ENCODE results near the gene SPON1. TPM values are rescaled to one million over a fixed set of nuclear protein-coding genes. Genes with fewer than 3 reads are reported as not detected.

SPON1 gene
- total RNA-seq, 1 experiment from 2014 or later = 6.4 TPM

DNA sequence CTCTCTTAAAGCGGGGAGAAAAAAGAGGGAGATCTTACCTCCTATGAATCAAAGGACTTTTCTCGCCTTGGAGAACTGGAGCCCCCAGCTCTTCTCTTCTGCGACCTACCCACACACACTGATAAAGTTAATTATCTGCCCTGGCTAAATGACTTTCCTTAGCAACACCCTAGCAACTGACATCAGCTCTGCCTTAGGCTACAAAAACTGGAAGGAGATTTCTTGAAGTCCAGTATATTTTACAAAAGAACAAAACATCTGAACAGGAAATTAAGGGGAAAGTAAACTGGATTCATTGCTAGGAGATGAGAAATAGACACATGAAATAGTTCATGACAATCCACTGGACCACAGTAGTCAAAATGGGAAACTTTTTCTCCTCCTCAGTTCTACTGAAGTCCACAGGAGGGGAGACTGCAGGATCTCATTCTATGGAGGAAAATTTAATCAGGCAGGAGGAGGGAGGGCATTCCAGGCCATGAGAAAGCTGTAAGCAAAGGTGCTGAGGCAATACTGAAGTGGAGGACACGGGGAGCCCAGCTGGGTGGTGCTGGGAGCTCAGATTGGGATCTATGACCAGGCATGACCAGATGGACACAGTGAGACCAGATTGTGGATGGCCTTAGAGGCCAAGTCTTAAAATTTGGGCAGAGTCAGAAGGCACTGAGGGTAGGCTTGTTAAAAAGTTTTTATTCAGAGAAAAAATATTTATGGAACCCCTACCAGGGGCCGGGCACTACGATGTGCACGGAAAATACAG, 3.7 kb upstream of the SPON1 start:
- TF ChIP-seq FOXP1 (CRISPR knock-in tag; IDR thresholded peaks at IDR 0.05; ENCODE audit: borderline replicate concordance) = no peak
- no peak for TF ChIP-seq ESRRA (CRISPR knock-in tag; IDR thresholded peaks at IDR 0.05; ENCODE audit: borderline replicate concordance)
- TF ChIP-seq IRF2 (CRISPR knock-in tag; IDR thresholded peaks at IDR 0.05; ENCODE audit: borderline replicate concordance, low read depth) = no peak
- TF ChIP-seq TCF7 (CRISPR knock-in tag; IDR thresholded peaks at IDR 0.05; ENCODE audit: low read depth) = no peak
- TF ChIP-seq TEAD4 (CRISPR knock-in tag; IDR thresholded peaks at IDR 0.05) = no peak
- TF ChIP-seq, protein P1, sequence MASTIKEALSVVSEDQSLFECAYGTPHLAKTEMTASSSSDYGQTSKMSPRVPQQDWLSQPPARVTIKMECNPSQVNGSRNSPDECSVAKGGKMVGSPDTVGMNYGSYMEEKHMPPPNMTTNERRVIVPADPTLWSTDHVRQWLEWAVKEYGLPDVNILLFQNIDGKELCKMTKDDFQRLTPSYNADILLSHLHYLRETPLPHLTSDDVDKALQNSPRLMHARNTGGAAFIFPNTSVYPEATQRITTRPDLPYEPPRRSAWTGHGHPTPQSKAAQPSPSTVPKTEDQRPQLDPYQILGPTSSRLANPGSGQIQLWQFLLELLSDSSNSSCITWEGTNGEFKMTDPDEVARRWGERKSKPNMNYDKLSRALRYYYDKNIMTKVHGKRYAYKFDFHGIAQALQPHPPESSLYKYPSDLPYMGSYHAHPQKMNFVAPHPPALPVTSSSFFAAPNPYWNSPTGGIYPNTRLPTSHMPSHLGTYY (CRISPR knock-in tag; IDR thresholded peaks at IDR 0.05) = no peak
- ATAC-seq = no peak
- Mint-ChIP-seq H3K4me3 (no peak overlapping the region), H3K27ac (no peak overlapping the region), H3K4me1 (peaks cover 6% of the 10 kb centered on the region), H3K36me3 (no peaks in the 10 kb centered on the region), H3K27me3 (ENCODE audit: low read depth) (peaks cover 52% of the 10 kb centered on the region), H3K9me3 (no peaks in the 10 kb centered on the region)
- ChIA-PET CTCF (no interaction called here), POLR2A (no interaction called here)
- DNase-seq (ENCODE audit: low spot score) = no peak

DNA sequence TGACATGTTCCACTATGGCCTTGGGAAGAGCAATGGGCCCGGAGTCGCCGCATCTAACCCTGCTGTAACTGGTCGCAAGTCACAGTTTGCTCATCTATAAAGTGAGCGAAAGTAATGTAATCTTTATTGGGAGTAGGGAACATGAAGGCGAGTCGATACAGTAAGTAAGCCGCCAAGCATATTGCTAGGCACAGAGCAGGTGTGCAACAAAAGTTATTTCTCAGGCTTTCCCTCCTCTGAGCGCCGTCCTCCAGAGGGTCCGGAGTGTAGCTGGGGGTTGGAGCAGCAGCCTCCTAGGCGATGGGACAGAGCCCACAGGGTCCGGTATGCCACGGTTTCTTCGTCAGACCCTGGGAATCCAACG, 343 bp upstream of the SPON1 start:
- CTCF ChIA-PET = interaction anchor here (0.6 to 3.2 kb wide), 9 partner anchors 10 to 456 kb away, joined by 3 to 15 read pairs (median 5); no protein-coding TSS in a partner anchor
- no peaks in the 10 kb centered on the region for H3K36me3 Mint-ChIP-seq
- H3K9me3 Mint-ChIP-seq = no peaks in the 10 kb centered on the region
- no peak for DNase-seq (ENCODE audit: low spot score)
- peaks cover 36% of the 10 kb centered on the region for H3K4me1 Mint-ChIP-seq
- no peak overlapping the region for H3K27ac Mint-ChIP-seq
- peak overlapping the region; percentile 70 for H3K4me3 Mint-ChIP-seq
- POLR2A ChIA-PET = interaction anchor here (0.6 kb wide), 2 partner anchors 145 to 235 kb away, joined by 4 to 5 read pairs; no protein-coding TSS in a partner anchor
- TF ChIP-seq IRF2 (CRISPR knock-in tag; IDR thresholded peaks at IDR 0.05; ENCODE audit: borderline replicate concordance, low read depth) (no peak), TEAD4 (CRISPR knock-in tag; IDR thresholded peaks at IDR 0.05) (no peak), SOX15 (CRISPR knock-in tag; IDR thresholded peaks at IDR 0.05) (no peak), ZNF317 (CRISPR knock-in tag; IDR thresholded peaks at IDR 0.05; ENCODE audit: borderline replicate concordance, low read depth) (no peak), ZNF416 (CRISPR knock-in tag; IDR thresholded peaks at IDR 0.05) (no peak), HMGA2 (CRISPR knock-in tag; IDR thresholded peaks at IDR 0.05) (no peak)
- TF ChIP-seq, protein P2, sequence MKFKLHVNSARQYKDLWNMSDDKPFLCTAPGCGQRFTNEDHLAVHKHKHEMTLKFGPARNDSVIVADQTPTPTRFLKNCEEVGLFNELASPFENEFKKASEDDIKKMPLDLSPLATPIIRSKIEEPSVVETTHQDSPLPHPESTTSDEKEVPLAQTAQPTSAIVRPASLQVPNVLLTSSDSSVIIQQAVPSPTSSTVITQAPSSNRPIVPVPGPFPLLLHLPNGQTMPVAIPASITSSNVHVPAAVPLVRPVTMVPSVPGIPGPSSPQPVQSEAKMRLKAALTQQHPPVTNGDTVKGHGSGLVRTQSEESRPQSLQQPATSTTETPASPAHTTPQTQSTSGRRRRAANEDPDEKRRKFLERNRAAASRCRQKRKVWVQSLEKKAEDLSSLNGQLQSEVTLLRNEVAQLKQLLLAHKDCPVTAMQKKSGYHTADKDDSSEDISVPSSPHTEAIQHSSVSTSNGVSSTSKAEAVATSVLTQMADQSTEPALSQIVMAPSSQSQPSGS (CRISPR knock-in tag; IDR thresholded peaks at IDR 0.05; ENCODE audit: borderline replicate concordance, low read depth) = no peak
- TF ChIP-seq, protein P3, sequence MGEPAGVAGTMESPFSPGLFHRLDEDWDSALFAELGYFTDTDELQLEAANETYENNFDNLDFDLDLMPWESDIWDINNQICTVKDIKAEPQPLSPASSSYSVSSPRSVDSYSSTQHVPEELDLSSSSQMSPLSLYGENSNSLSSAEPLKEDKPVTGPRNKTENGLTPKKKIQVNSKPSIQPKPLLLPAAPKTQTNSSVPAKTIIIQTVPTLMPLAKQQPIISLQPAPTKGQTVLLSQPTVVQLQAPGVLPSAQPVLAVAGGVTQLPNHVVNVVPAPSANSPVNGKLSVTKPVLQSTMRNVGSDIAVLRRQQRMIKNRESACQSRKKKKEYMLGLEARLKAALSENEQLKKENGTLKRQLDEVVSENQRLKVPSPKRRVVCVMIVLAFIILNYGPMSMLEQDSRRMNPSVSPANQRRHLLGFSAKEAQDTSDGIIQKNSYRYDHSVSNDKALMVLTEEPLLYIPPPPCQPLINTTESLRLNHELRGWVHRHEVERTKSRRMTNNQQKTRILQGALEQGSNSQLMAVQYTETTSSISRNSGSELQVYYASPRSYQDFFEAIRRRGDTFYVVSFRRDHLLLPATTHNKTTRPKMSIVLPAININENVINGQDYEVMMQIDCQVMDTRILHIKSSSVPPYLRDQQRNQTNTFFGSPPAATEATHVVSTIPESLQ (CRISPR knock-in tag; IDR thresholded peaks at IDR 0.05) = no peak
- TF ChIP-seq, protein P4, sequence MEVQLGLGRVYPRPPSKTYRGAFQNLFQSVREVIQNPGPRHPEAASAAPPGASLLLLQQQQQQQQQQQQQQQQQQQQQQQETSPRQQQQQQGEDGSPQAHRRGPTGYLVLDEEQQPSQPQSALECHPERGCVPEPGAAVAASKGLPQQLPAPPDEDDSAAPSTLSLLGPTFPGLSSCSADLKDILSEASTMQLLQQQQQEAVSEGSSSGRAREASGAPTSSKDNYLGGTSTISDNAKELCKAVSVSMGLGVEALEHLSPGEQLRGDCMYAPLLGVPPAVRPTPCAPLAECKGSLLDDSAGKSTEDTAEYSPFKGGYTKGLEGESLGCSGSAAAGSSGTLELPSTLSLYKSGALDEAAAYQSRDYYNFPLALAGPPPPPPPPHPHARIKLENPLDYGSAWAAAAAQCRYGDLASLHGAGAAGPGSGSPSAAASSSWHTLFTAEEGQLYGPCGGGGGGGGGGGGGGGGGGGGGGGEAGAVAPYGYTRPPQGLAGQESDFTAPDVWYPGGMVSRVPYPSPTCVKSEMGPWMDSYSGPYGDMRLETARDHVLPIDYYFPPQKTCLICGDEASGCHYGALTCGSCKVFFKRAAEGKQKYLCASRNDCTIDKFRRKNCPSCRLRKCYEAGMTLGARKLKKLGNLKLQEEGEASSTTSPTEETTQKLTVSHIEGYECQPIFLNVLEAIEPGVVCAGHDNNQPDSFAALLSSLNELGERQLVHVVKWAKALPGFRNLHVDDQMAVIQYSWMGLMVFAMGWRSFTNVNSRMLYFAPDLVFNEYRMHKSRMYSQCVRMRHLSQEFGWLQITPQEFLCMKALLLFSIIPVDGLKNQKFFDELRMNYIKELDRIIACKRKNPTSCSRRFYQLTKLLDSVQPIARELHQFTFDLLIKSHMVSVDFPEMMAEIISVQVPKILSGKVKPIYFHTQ (CRISPR knock-in tag; IDR thresholded peaks at IDR 0.05) = no peak
- ATAC-seq = peak; percentile 5
- H3K27me3 Mint-ChIP-seq (ENCODE audit: low read depth) = peaks cover 85% of the 10 kb centered on the region
